Tibial nerve (tissue), 4 donors: ENCODE data around the gene LOXL1. TPM values are rescaled to one million over a fixed set of nuclear protein-coding genes. Genes with fewer than 3 reads are reported as not detected.

Source experiments
- DNase-seq, 2 donors: peaks; one replicate each; pipeline ENCODE4 v3.0.0-alpha.2; 2019; ENCODE audit warnings: low spot score in 2 of 2
- H3K27ac ChIP-seq, 4 donors: fragments of 200-600 bp; sonication (generic) in 3 of 4; one replicate each; pipeline ENCODE4 v1.5.1; 2017 to 2019; ENCODE audit warnings: mild to moderate bottlenecking in 1 of 4
- H3K27me3 ChIP-seq, 2 donors: fragments of 200-600 bp; sonication (generic) in 1 of 2; one replicate each; pipeline versions ENCODE4 v1.5.1 to v1.6.0; 2017 to 2019
- H3K36me3 ChIP-seq, 3 donors: fragments of 200-600 bp; sonication (generic); one replicate each; pipeline ENCODE4 v1.5.1; 2018 to 2019
- H3K4me1 ChIP-seq, 4 donors: fragments of 200-600 bp; sonication (generic) in 3 of 4; one replicate each; pipeline ENCODE4 v1.5.1; 2017 to 2019
- H3K4me3 ChIP-seq, 4 donors: fragments of 200-600 bp; sonication (generic) in 3 of 4; one replicate each; pipeline ENCODE4 v1.5.1; 2017 to 2019; ENCODE audit warnings: mild to moderate bottlenecking in 1 of 4, moderate library complexity in 1 of 4
- H3K9me3 ChIP-seq, 4 donors: fragments of 200-600 bp; sonication (generic) in 3 of 4; one replicate each; pipeline ENCODE4 v1.5.1; 2017 to 2019
- CTCF ChIP-seq, 5 experiments: fragments of 200-600 bp in 3 of 5; fragments of 450-650 bp in 2 of 5; sonication (generic) in 3 of 5; IDR thresholded peaks; one replicate each; pipeline ENCODE4 v1.5.1; 2016 to 2019; ENCODE audit warnings: antibody characterized with exemption in 5 of 5, mild to moderate bottlenecking in 3 of 5, moderate library complexity in 2 of 5
- EP300 ChIP-seq, 2 donors: sonication (generic); formaldehyde crosslinking; IDR thresholded peaks; one replicate each; pipeline ENCODE4 v1.6.1; 2017; ENCODE audit warnings: antibody characterized with exemption in 2 of 2, mild to moderate bottlenecking in 1 of 2
- POLR2A ChIP-seq, 2 donors: fragments of 450-650 bp; IDR thresholded peaks; one replicate each; pipeline ENCODE4 v1.6.1; 2017; ENCODE audit warnings: antibody characterized with exemption in 2 of 2, mild to moderate bottlenecking in 2 of 2, moderate library complexity in 2 of 2
- WGBS, 2 donors: methylation state at CpG; one replicate each; pipeline ENCODE4 v1.1.5; 2018; 5-methylcytosine and 5-hydroxymethylcytosine counted together
- total RNA-seq, 4 donors: library from RNA; depleted of rRNA; stranded (reverse); fragments of >200 nt; gene quantifications; one replicate each; pipeline ENCODE4 v1.1.0, GENCODE V29; 2016

Gene LOXL1
- total RNA-seq, 4 donors from 2014 or later: 21.6 to 29.1 (median 24.4) TPM

DNA sequence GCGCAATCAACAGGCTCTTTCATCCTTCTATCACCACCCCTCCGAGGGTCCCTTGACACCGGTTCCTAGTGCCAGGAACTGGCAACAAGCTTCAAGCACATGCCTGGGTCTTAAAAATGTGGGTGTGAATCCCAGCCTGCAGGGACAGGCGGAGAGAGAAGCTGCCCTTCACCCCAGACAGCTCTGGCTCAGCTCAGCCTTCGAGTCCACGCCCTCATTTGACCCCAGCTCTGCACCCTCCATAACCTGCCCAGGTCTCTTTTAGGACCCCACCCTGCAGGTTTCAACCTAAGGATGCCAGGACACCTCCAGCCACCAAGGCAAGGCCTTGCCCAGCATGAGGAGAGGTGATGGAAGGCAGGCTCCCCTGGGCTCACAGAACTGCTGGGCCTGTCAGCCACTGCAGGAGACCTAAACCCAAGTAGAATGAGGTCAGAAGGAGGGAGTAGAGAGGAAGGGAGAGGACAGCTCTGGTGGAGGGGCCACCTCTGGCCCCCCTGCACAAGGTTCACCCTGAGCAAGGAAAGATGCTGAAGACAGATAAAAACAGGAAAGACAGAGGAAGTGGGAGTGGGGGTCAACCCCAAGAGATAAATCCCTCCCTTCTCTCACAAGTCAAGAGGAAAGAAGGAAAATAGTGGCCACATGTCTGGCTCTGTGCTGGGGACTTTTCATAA, 2.6 kb upstream of the LOXL1 start:
- no peaks in the 10 kb centered on the region for H3K9me3 ChIP-seq
- H3K36me3 ChIP-seq: no peaks in the 10 kb centered on the region
- DNase-seq: no peak
- 35 to 52% methylated on average over 6 of the region's 6 CpGs for WGBS, 2 donors
- H3K4me3 ChIP-seq: no peak overlapping the region
- peaks cover 0 to 72% (median 39%) of the 10 kb centered on the region in 4 donors for H3K4me1 ChIP-seq
- H3K27ac ChIP-seq: peak overlapping the region in 3 of 4 donors; percentile 61 to 90 (median 76)
- no peak for TF ChIP-seq EP300 (IDR thresholded peaks at IDR 0.05)
- TF ChIP-seq CTCF (IDR thresholded peaks at IDR 0.05): no peak
- no peak for TF ChIP-seq POLR2A (IDR thresholded peaks at IDR 0.05)
- peaks cover 0 to 13% of the 10 kb centered on the region in 2 donors for H3K27me3 ChIP-seq

- no peak overlapping the region for H3K4me3 ChIP-seq
- WGBS, 2 donors: 18 to 22% methylated on average over 12 of the region's 12 CpGs
- no peak for DNase-seq
- H3K27me3 ChIP-seq: peaks cover 0 to 18% of the 10 kb centered on the region in 2 donors
- H3K27ac ChIP-seq: peak overlapping the region in 3 of 4 donors; percentile 61 to 90 (median 76)
- H3K9me3 ChIP-seq: no peaks in the 10 kb centered on the region
- no peaks in the 10 kb centered on the region for H3K36me3 ChIP-seq
- no peak for TF ChIP-seq EP300 (IDR thresholded peaks at IDR 0.05)
- TF ChIP-seq CTCF (IDR thresholded peaks at IDR 0.05): no peak
- no peak for TF ChIP-seq POLR2A (IDR thresholded peaks at IDR 0.05)
- H3K4me1 ChIP-seq: peaks cover 0 to 79% (median 39%) of the 10 kb centered on the region in 4 donors
Measured at GRCh38 chr15:73924171-73924921, 1.9 kb upstream of the LOXL1 start.

- Histone ChIP-seq H3K4me3 (peak overlapping the region in 1 of 4 donors; percentile 57), H3K36me3 (no peaks in the 10 kb centered on the region), H3K27ac (peak overlapping the region in 3 of 4 donors; percentile 57 to 90 (median 83)), H3K27me3 (peaks cover 0 to 18% of the 10 kb centered on the region in 2 donors), H3K9me3 (no peaks in the 10 kb centered on the region), H3K4me1 (peaks cover 0 to 94% (median 42%) of the 10 kb centered on the region in 4 donors)
- WGBS, 2 donors: 44 to 50% methylated on average over 8 of the region's 8 CpGs
- no peak for TF ChIP-seq EP300 (IDR thresholded peaks at IDR 0.05)
- no peak for TF ChIP-seq POLR2A (IDR thresholded peaks at IDR 0.05)
- TF ChIP-seq CTCF (IDR thresholded peaks at IDR 0.05): no peak
- DNase-seq: no peak
Measured at GRCh38 chr15:73925848-73926218, 429 bp upstream of the LOXL1 start.

- DNase-seq: no peak
- H3K27me3 ChIP-seq: peaks cover 0 to 18% of the 10 kb centered on the region in 2 donors
- peak overlapping the region; percentile 47 to 90 (median 82) for H3K27ac ChIP-seq
- no peaks in the 10 kb centered on the region for H3K36me3 ChIP-seq
- 0 to 3% methylated on average over 1 to 61 of the region's 65 CpGs for WGBS, 2 donors
- H3K4me3 ChIP-seq: peak overlapping the region; percentile 42 to 62 (median 52)
- no peak for TF ChIP-seq EP300 (IDR thresholded peaks at IDR 0.05)
- TF ChIP-seq POLR2A (IDR thresholded peaks at IDR 0.05): no peak
- TF ChIP-seq CTCF (IDR thresholded peaks at IDR 0.05): no peak
- no peaks in the 10 kb centered on the region for H3K9me3 ChIP-seq
- H3K4me1 ChIP-seq: peaks cover 0 to 96% (median 40%) of the 10 kb centered on the region in 4 donors
Measured at GRCh38 chr15:73927003-73927475, 777 bp downstream of the LOXL1 start.
